Measurements from ENCODE around the gene EYS.
"Not testable (repeated sequence)": the region's sequence is repeated elsewhere in the genome, so short reads cannot be mapped to it uniquely, and the experiment has no call there.

The EYS gene

GRCh38 chr6:63904650-63905248 is 1802.3 kb downstream of the EYS start:
- DNase-seq (ENCODE audit: low read depth in 3 of 3): no peak

GRCh38 chr6:63899550-63899949 is 1807.5 kb downstream of the EYS start:
- no peak for DNase-seq (ENCODE audit: low read depth in 3 of 3)

GRCh38 chr6:63897952-63898351 is 1809.1 kb downstream of the EYS start:
- DNase-seq (ENCODE audit: low read depth in 3 of 3): no peak

- DNase-seq (ENCODE audit: low read depth in 3 of 3): no peak
Measured at GRCh38 chr6:63897459-63897858, 1809.6 kb downstream of the EYS start.

GRCh38 chr6:63888416-63888815 is 1818.6 kb downstream of the EYS start:
- no peak for DNase-seq (ENCODE audit: low read depth in 3 of 3)

GRCh38 chr6:63887804-63888203 is 1819.2 kb downstream of the EYS start:
- not testable (repeated sequence) for DNase-seq (ENCODE audit: low read depth in 3 of 3)

GRCh38 chr6:63887002-63887751 is 1819.8 kb downstream of the EYS start:
- no peak for DNase-seq (ENCODE audit: low read depth in 3 of 3)

GRCh38 chr6:63886341-63886740 is 1820.7 kb downstream of the EYS start:
- DNase-seq (ENCODE audit: low read depth in 3 of 3): no peak

- no peak for DNase-seq (ENCODE audit: low read depth in 3 of 3)
Measured at GRCh38 chr6:63883597-63883996, 1823.4 kb downstream of the EYS start.

GRCh38 chr6:63882208-63882607 is 1824.8 kb downstream of the EYS start:
- no peak for DNase-seq (ENCODE audit: low read depth in 3 of 3)

GRCh38 chr6:63881791-63882190 is 1825.2 kb downstream of the EYS start:
- DNase-seq (ENCODE audit: low read depth in 3 of 3): no peak

- DNase-seq (ENCODE audit: low read depth in 3 of 3): no peak
Measured at GRCh38 chr6:63872233-63872632, 1834.8 kb downstream of the EYS start.

- DNase-seq (ENCODE audit: low read depth in 3 of 3): no peak
Measured at GRCh38 chr6:63868351-63868750, 1838.7 kb downstream of the EYS start.

GRCh38 chr6:63864671-63865318 is 1842.2 kb downstream of the EYS start:
- no peak for DNase-seq (ENCODE audit: low read depth in 3 of 3)

GRCh38 chr6:63864061-63864460 is 1843.0 kb downstream of the EYS start:
- no peak for DNase-seq (ENCODE audit: low read depth in 3 of 3)

- no peak for DNase-seq (ENCODE audit: low read depth in 3 of 3)
Measured at GRCh38 chr6:63862486-63863198, 1844.4 kb downstream of the EYS start.

GRCh38 chr6:63859528-63859927 is 1847.5 kb downstream of the EYS start:
- no peak for DNase-seq (ENCODE audit: low read depth in 3 of 3)

- DNase-seq (ENCODE audit: low read depth in 3 of 3): no peak
Measured at GRCh38 chr6:63858691-63859090, 1848.3 kb downstream of the EYS start.

GRCh38 chr6:63856271-63856670 is 1850.8 kb downstream of the EYS start:
- DNase-seq (ENCODE audit: low read depth in 3 of 3): no peak

- DNase-seq (ENCODE audit: low read depth in 3 of 3): no peak
Measured at GRCh38 chr6:63844287-63844686, 1862.7 kb downstream of the EYS start.

- no peak for DNase-seq (ENCODE audit: low read depth in 3 of 3)
Measured at GRCh38 chr6:63839485-63839884, 1867.5 kb downstream of the EYS start.

- not testable (repeated sequence) for DNase-seq (ENCODE audit: low read depth in 3 of 3)
Measured at GRCh38 chr6:63828678-63829077, 1878.3 kb downstream of the EYS start.

Measured in stimulated activated CD4-positive, alpha-beta T cell treated with anti-CD3 and anti-CD28 coated beads, TNF-alpha, amount 100 ng/mL, for 4 hours (primary cell).